Motor neuron (in vitro differentiated cells): ENCODE data around the gene MMP8. TPM values are rescaled to one million over a fixed set of nuclear protein-coding genes. Genes with fewer than 3 reads are reported as not detected.
A peak's percentile ranks its signal among the peaks of the same experiment; 100 is the strongest.
"Not testable (repeated sequence)": the region's sequence is repeated elsewhere in the genome, so short reads cannot be mapped to it uniquely, and the experiment has no call there.

Source experiments
- ATAC-seq, 8 experiments: fragments of 200-7000 bp; cut with Tn5 transposase; replicated peaks in 6 of 8; 2 replicates each; pipeline ENCODE4 v1.8.0; 2021; ENCODE audit warnings: mild to moderate bottlenecking in 8 of 8, moderate library complexity in 8 of 8
- H3K27ac ChIP-seq, 2 donors: fragments of 250-450 bp; sonication (Bioruptor Pico); 2 replicates each; pipeline ENCODE4 v1.9.0; 2021; ENCODE audit warnings: antibody characterized with exemption in 2 of 2, mild to moderate bottlenecking in 2 of 2, moderate library complexity in 1 of 2
- H3K4me1 ChIP-seq, 2 donors: fragments of 250-450 bp; sonication (Bioruptor Pico); replicated peaks in 1 of 2; 2 replicates each; pipeline ENCODE4 v1.6.1; 2021; ENCODE audit warnings: antibody characterized with exemption in 2 of 2, mild to moderate bottlenecking in 2 of 2, moderate library complexity in 1 of 2
- H3K4me3 ChIP-seq, 5 donors: fragments of 250-450 bp; sonication (Bioruptor Pico); 2 replicates each; pipeline ENCODE4 v1.9.0; 2021; ENCODE audit warnings: antibody characterized with exemption in 5 of 5, mild to moderate bottlenecking in 5 of 5, moderate library complexity in 4 of 5
- WGBS, 10 experiments: fragments of 450-650 bp; shearing (Covaris generic); methylation state at CpG; one replicate each; pipeline ENCODE4 v1.0.0; 2022; 5-methylcytosine and 5-hydroxymethylcytosine counted together
- in situ Hi-C, 9 experiments: fragments of 400-800 bp; cut with MboI; loops; one replicate each; pipeline ENCODE4 v1.15.0; 2021; ENCODE audit warnings: low sequenced_read_pairs in 9 of 9, low pct_unique_long_range_greater_than_20kb in 2 of 9; ENCODE audit not compliant: unreplicated experiment in 9 of 9
- total RNA-seq, 8 experiments: library from RNA; unstranded; fragments of 300-600 nt; gene quantifications; 2 replicates each; pipeline versions ENCODE4 v1.2.3 to v1.2.4, GENCODE V29; 2022

The MMP8 gene
- total RNA-seq, 8 experiments from 2014 or later, result 0.10 to 0.32 (median 0.21) TPM; not detected in 3

DNA sequence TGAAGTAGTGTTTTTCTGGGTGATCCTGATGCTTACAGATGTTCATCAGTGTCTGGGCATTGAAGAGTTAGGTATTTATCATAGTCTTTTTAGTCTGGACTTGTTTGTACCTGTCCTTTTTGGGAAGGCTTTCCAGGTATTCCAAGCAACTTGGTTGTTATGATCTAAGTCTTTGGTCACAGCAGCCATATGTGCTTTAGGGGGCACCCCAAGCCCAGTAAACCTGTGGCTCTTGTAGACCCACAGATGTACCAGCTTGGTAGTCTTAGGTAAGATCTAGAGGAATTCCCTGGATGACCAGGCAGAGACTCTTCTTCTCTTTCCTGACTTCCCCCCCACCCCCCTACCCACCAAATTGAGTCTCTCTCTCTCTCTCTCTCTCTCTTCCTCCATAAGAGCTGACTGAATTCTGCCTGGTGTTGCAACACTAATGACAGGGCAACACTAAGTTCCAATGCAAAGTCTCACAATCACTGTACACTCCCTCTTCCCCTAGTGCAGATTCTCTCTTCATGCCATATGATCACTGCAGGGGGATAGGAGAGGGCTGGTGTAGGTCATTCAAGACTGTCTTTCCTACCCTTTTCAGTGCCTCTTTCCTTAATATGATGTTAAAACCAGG is 24.5 kb upstream of the MMP8 start:
- no peak overlapping the region for H3K4me3 ChIP-seq
- ATAC-seq, result peak in 2 of 8 experiments; percentile 64 to 74
- no peaks in the 10 kb centered on the region for H3K4me1 ChIP-seq
- in situ Hi-C loops, result no loop called here
- H3K27ac ChIP-seq, result no peak overlapping the region

DNA sequence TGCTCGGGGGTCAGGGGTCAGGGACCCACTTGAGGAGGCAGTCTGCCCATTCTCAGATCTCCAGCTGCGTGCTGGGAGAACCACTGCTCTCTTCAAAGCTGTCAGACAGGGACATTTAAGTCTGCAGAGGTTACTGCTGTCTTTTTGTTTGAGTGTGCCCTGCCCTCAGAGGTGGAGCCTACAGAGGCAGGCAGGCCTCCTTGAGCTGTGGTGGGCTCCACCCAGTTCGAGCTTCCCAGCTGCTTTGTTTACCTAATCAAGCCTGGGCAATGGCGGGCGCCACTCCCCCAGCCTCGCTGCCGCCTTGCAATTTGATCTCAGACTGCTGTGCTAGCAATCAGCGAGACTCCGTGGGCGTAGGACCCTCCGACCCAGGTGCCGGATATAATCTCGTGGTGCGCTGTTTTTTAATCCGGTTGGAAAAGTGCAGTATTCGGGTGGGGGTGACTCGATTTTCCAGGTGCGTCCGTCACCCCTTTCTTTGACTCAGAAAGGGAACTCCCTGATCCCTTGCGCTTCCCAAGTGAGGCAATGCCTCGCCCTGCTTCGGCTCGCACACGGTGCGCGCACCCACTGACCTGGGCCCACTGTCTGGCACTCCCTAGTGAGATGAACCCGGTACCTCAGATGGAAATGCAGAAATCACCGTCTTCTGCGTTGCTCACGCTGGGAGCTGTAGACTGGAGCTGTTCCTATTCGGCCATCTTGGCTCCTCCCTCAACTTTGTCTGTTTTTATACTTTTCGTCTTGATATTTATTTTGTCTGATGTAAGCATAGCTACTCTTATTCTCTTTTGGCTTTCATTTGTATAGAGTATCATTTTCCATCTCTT is 22.2 kb upstream of the MMP8 start:
- in situ Hi-C loops, result not testable (repeated sequence)

DNA sequence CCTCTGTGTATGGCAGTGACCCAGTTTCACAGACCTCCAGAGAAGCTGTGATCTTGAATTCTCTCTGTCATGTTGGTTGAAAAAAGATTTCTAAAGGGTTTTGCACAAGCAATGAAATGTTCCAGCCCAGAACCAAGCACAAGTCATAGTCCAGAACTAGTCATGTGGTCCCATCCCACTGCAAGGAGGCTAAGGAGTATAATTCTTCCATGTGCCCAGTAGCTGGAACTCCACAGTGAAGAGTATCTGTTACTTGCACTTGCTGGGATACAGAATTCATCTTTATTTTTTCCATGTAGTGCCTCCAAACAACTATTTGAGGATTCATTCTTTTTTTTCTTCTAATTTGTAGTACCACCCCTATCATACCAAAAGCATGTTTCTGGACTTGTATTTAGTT is 9.9 kb upstream of the MMP8 start:
- Histone ChIP-seq H3K4me3 (no peak overlapping the region), H3K27ac (no peak overlapping the region), H3K4me1 (no peaks in the 10 kb centered on the region)
- ATAC-seq, result no peak
- in situ Hi-C loops, result no loop called here

More for the DNA sequence above, 22.2 kb upstream of the MMP8 start:
- not testable (repeated sequence) for H3K4me3 ChIP-seq, H3K4me1 ChIP-seq, H3K27ac ChIP-seq, ATAC-seq
- WGBS, 10 experiments, result 10 to 93% (median 80%) methylated on average over 1 to 9 of the region's 32 CpGs; no CpG with 5 or more reads in 1 of the 10 experiments

DNA sequence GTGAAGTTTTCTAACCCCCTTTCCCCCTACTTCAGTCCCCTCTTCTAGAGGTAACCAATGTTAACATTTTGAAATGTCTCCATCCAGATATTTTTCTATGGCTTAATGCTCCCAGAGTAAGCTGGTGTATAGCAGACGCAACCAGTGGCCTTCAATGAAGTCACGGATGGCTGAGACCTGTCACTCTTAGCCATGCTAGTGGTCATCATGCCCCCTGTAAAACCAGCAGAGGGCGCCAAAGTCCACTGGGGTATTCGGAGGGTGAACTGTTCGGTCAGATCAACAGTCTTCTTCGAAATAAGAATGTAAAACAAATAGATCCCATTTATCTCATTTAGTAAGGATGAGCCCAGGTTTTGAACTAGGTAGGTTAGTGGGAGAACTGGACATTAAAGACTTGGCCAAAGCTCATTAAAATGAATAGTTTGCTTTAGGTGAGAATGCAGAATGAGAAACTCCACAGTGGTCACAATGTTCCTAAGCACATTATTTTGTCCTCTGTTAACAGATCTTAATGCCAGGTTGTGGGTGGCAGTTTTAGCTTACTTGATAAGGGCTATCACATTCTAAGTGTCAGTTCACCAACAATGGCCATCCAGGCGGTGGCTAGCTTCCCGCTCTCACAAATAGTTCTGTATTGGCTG is 8.6 kb upstream of the MMP8 start:
- WGBS, 10 experiments, result 15 to 96% (median 59%) methylated on average over 2 to 7 of the region's 8 CpGs
- in situ Hi-C loops, result no loop called here
- Histone ChIP-seq H3K27ac (no peak overlapping the region), H3K4me1 (no peaks in the 10 kb centered on the region), H3K4me3 (no peak overlapping the region)
- peak in 3 of 8 experiments; percentile 59 to 85 (median 80) for ATAC-seq

DNA sequence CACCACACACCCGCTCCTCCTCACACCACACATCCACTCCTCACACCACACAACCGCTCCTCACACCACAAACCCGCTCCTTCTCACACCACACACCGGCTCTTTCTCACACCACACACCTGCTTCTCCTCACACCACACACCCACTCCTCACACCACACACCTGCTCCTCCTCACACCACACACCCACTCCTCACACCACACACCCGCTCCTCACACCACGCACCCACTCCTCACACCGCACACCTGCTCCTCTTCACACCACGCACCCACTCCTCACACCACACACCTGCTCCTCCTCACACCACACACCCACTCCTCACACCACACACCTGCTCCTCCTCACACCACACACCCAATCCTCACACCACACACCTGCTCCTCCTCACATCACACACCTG is 6.2 kb upstream of the MMP8 start:
- H3K27ac ChIP-seq, ATAC-seq, H3K4me3 ChIP-seq, H3K4me1 ChIP-seq, in situ Hi-C loops: not testable (repeated sequence)
- 23 to 53% (median 37%) methylated on average over 3 to 4 of the region's 8 CpGs; no CpG with 5 or more reads in 3 of the 10 experiments for WGBS, 10 experiments

DNA sequence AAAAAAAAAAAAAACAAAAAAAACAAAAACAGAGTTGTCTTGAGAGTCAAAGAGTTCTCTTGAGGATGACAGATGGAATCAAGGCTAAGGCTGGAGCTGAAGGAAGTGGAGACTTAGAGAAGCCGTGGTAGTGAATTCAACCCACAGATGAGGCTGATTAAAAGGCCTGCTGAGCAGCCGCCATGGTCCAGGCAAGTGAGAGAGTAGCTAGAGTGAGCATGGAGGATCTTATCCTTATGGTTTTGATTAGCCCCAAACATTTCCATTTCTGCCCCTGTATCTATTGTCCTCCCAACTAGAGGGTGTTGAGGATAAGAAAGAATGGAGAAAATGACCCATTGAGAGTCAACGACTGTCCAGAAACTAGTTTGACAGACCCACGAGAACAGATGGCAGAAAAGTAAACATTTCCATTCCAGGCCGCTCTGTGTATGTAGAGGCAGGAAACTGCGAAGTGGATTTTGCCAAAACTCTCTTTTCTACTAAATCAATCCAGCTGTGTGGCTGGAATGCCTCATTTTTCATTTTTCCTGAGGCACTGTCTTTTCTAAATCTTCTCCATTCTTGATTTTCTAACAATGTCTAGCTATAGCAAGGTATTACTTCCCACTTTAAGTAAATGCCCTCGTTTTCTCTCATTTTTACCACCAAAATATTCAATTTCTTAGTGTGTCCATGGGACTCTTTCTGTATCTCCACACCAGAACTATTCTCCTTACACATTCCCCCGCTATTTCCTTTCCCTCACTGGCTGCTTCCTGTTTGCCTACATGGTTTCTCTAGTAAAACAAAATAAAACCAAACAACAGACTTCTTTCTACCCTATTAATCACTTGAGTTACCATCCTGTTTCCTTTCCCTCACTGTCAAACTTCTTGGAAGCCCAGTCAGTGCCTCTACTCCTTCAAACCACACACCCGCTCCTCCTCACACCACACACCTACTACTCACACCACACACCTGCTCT is 5.4 kb upstream of the MMP8 start:
- no peak for ATAC-seq
- in situ Hi-C loops, result no loop called here
- Histone ChIP-seq H3K4me3 (no peak overlapping the region), H3K27ac (no peak overlapping the region), H3K4me1 (no peaks in the 10 kb centered on the region)
- 20 to 85% (median 74%) methylated on average over 3 to 8 of the region's 9 CpGs for WGBS, 10 experiments

DNA sequence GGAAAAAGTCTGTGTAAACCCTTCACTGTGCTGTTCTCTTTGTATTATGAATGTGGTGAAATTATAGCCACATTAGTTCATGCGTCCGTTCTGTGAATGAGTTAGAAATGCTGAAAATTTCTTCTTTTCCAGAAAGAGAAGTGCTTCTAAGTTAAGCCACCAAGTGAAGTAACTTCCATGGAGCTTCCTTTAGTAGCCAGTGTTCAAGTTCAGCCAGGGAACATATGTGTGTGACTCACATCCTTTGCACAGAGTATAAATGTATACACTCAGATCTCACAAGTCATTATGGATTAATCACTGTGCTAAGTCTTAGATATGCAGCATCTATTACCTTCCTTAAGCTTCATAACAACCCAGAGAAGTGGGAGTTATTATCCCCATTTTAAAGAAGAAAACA is 3.1 kb upstream of the MMP8 start:
- no peak for ATAC-seq
- in situ Hi-C loops, result no loop called here
- H3K27ac ChIP-seq, result no peak overlapping the region
- no peak overlapping the region for H3K4me3 ChIP-seq
- no peaks in the 10 kb centered on the region for H3K4me1 ChIP-seq
- WGBS, 10 experiments, result 83 to 100% (median 94%) methylated on average over 2 of the region's 2 CpGs; no CpG with 5 or more reads in 3 of the 10 experiments

DNA sequence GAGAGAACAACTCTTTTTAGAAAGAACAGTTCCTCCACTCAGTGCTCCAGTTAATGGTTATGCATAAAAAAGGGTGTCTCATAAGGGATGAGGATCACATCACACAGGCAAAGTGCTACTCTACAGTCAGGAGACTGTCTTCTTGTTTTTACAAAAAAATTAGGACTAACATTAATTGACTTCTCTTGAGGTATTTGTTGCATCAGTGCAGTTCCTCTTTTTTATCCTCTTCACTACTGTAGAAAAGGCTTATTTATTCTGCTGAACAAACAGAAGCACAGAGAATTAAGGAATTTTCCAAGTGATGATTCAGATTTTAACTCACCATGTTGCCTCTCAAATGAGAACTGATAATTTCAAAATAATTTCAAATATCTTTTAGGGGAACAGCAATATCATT is 1.9 kb downstream of the MMP8 start:
- in situ Hi-C loops, result no loop called here
- no peak for ATAC-seq

DNA sequence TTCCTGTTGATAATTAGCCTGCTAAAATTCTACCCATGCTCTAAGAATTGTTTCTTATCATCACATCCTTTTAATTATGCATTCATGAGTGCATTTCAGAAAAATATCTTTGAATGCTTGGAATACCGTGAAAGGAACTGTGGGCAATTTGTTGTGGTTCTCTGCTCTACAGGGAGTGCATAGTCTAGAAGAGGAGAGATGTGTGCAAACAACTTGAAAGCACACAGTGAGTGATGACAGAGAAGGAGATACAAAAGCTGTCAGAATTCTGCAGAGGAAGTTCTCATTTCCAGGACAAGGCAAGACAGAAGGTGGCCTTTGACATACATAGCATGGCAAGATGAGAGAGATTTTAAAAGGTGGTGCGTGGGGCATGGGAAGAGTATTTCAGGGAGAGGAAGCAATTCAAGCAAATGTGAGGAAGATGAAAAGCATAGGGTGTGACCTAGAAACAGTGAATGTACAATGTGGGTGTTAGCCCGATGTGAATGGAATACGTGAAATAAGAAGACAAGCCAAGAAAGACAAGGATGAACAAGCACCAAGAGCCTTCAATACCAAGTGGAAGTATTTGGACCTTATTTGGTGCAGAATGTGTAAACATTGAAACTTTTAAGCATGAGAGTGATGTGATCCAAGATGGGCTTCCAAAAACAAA is 5.0 kb downstream of the MMP8 start:
- peak in 2 of 8 experiments; percentile 63 to 90 for ATAC-seq
- no peak overlapping the region for H3K27ac ChIP-seq
- H3K4me1 ChIP-seq, result no peaks in the 10 kb centered on the region
- H3K4me3 ChIP-seq, result no peak overlapping the region
- WGBS, 10 experiments, result 0 to 70% (median 49%) methylated on average over 1 to 4 of the region's 4 CpGs
- in situ Hi-C loops, result no loop called here

More for the DNA sequence above, 1.9 kb downstream of the MMP8 start:
- no peak overlapping the region for H3K4me3 ChIP-seq
- H3K27ac ChIP-seq, result no peak overlapping the region
- H3K4me1 ChIP-seq, result no peaks in the 10 kb centered on the region

DNA sequence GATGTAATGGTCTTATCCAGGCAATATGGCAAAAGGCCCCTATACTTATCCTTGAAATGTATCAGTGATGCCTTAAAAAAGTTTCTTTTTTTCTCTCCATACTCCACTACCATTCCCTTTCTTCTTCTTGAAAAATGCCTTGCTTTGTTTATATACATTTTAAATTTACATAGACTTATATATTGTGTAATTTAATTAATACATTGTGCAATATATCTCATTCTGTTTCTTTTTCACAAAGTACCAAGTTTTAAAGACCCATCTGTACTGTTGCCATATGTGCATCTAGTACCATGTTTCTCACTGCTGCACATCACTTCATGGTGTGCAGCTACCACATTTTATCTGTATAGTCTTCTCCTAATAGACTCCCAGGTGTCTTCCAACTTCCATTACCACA is 7.5 kb downstream of the MMP8 start:
- Histone ChIP-seq H3K27ac (no peak overlapping the region), H3K4me1 (no peaks in the 10 kb centered on the region), H3K4me3 (no peak overlapping the region)
- ATAC-seq, result no peak
- in situ Hi-C loops, result no loop called here

DNA sequence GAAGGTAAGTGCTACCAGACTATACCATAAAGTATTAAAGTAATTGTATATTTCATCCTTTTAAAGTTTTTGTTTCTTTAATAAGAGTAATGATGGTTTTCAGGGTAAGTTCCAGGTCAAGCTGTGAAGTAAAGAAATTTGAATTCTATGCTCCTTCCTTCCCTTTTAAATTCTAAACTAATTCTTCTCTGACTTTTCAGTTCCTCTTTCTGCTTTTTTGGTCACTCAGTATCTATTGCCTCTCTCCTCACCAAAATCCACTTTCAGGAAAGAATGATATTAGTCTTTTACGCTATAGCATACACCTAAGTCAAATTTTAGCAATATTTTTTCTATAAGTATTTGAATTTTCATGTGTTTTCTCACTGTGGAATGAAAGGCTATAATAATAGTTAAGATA is 8.2 kb downstream of the MMP8 start:
- ATAC-seq, result no peak
- no peak overlapping the region for H3K4me3 ChIP-seq
- H3K27ac ChIP-seq, result no peak overlapping the region
- no peaks in the 10 kb centered on the region for H3K4me1 ChIP-seq
- in situ Hi-C loops, result no loop called here
- 42 to 89% (median 78%) methylated on average over 1 of the region's 1 CpG; no CpG with 5 or more reads in 1 of the 10 experiments for WGBS, 10 experiments

DNA sequence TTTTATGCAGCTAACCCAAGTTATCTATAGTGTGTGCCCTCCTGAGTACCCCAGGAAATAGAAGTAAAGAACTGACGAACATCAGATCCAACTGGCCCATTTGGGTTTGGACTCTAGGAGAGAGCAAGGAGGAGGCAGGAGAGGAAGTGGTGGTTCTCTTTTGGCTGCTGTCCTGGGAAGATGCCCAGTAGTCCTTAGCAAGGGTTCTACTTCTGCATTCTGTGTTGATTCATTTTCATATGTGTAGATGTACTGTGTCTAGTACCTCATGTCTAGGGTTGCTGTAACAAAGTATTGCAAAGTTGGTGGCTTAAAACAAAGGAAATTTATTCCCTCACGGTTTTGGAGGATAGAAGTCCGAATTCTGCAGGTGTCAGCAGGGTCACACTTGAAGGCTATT is 12.6 kb downstream of the MMP8 start:
- 21 to 77% (median 57%) methylated on average over 2 to 3 of the region's 3 CpGs; no CpG with 5 or more reads in 6 of the 10 experiments for WGBS, 10 experiments
- Histone ChIP-seq H3K27ac (no peak overlapping the region), H3K4me3 (no peak overlapping the region), H3K4me1 (no peaks in the 10 kb centered on the region)
- ATAC-seq, result no peak
- in situ Hi-C loops, result no loop called here
